NCI-H2196 treated with DMSO at 0.1 percent for 48 hours (cell line): ENCODE results near the gene HTRA3.

Experiments
- DNase-seq: peaks from one replicate; lab custom pipeline; 2025; ENCODE audit not compliant: unreplicated experiment; lab: John Stamatoyannopoulos, UW

Gene HTRA3

GRCh38 chr4:8245884-8246833 is 23.4 kb upstream of the HTRA3 start:
- no peak for DNase-seq

GRCh38 chr4:8247047-8247930 is 22.3 kb upstream of the HTRA3 start:
- DNase-seq = no peak

GRCh38 chr4:8248091-8248490 is 21.5 kb upstream of the HTRA3 start:
- no peak for DNase-seq

- no peak for DNase-seq
Observed at GRCh38 chr4:8250227-8250626, 19.3 kb upstream of the HTRA3 start.

- no peak for DNase-seq
Observed at GRCh38 chr4:8250637-8251036, 18.9 kb upstream of the HTRA3 start.

- DNase-seq = no peak
Observed at GRCh38 chr4:8251110-8251883, 18.3 kb upstream of the HTRA3 start.

- no peak for DNase-seq
Observed at GRCh38 chr4:8252301-8253173, 17.0 kb upstream of the HTRA3 start.

- no peak for DNase-seq
Observed at GRCh38 chr4:8254076-8254475, 15.5 kb upstream of the HTRA3 start.

GRCh38 chr4:8255698-8256441 is 13.7 kb upstream of the HTRA3 start:
- no peak for DNase-seq

GRCh38 chr4:8257854-8258253 is 11.7 kb upstream of the HTRA3 start:
- DNase-seq = no peak

GRCh38 chr4:8258552-8259212 is 10.9 kb upstream of the HTRA3 start:
- no peak for DNase-seq

GRCh38 chr4:8259743-8260430 is 9.7 kb upstream of the HTRA3 start:
- DNase-seq = no peak

- DNase-seq = no peak
Observed at GRCh38 chr4:8260656-8261111, 8.9 kb upstream of the HTRA3 start.

- no peak for DNase-seq
Observed at GRCh38 chr4:8261851-8262535, 7.6 kb upstream of the HTRA3 start.

GRCh38 chr4:8262637-8263322 is 6.8 kb upstream of the HTRA3 start:
- no peak for DNase-seq

GRCh38 chr4:8263397-8263796 is 6.2 kb upstream of the HTRA3 start:
- DNase-seq = no peak

GRCh38 chr4:8264106-8264505 is 5.4 kb upstream of the HTRA3 start:
- DNase-seq = no peak
